Measurements from ENCODE around the gene HBQ1.
"Not testable (repeated sequence)": the region's sequence is repeated elsewhere in the genome, so short reads cannot be mapped to it uniquely, and the experiment has no call there.

DNA sequence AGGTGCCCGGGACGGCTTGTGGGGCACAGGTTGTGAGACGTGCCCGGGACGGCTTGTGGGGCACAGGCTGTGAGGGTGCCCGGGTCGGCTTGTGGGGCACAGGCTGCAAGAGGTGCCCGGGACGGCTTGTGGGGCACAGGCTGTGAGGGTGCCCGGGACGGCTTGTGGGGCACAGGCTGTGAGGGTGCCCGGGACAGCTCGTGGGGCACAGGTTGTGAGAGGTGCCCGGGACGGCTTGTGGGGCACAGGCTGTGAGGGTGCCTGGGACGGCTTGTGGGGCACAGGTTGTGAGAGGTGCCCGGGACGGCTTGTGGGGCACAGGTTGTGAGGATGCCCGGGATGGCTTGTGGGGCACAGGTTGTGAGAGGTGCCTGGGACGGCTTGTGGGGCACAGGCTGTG lies 20.0 kb upstream of the HBQ1 start:
- not testable (repeated sequence) for TF ChIP-seq POLR2AphosphoS5 (IDR thresholded peaks at IDR 0.05; ENCODE audit: low read depth, low read length); SIN3A (IDR thresholded peaks at IDR 0.05; ENCODE audit: borderline replicate concordance, insufficient read depth, low read depth, low read length); TCF7L2 (IDR thresholded peaks at IDR 0.05; ENCODE audit: low read depth, low read length)
- TF ChIP-seq, protein P1, sequence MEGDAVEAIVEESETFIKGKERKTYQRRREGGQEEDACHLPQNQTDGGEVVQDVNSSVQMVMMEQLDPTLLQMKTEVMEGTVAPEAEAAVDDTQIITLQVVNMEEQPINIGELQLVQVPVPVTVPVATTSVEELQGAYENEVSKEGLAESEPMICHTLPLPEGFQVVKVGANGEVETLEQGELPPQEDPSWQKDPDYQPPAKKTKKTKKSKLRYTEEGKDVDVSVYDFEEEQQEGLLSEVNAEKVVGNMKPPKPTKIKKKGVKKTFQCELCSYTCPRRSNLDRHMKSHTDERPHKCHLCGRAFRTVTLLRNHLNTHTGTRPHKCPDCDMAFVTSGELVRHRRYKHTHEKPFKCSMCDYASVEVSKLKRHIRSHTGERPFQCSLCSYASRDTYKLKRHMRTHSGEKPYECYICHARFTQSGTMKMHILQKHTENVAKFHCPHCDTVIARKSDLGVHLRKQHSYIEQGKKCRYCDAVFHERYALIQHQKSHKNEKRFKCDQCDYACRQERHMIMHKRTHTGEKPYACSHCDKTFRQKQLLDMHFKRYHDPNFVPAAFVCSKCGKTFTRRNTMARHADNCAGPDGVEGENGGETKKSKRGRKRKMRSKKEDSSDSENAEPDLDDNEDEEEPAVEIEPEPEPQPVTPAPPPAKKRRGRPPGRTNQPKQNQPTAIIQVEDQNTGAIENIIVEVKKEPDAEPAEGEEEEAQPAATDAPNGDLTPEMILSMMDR (IDR thresholded peaks at IDR 0.05) = not testable (repeated sequence)

Measured in Panc1 (cell line).